Adrenal gland (tissue), 12 donors: Measurements from ENCODE around the gene BCL2L13. TPM values are rescaled to one million over a fixed set of nuclear protein-coding genes. Genes with fewer than 3 reads are reported as not detected.
A peak's percentile ranks its signal among the peaks of the same experiment; 100 is the strongest.
"Not testable (repeated sequence)": the region's sequence is repeated elsewhere in the genome, so short reads cannot be mapped to it uniquely, and the experiment has no call there.

Experiments
- DNase-seq, 7 donors: peaks; one replicate each; pipeline ENCODE4 v3.0.0-alpha.2; 2019 to 2020
- H3K27ac ChIP-seq, 5 donors: fragments of 200-600 bp; sonication (generic) in 4 of 5; 1 replicate in 3 of 5; 2 replicates in 2 of 5; pipeline versions ENCODE4 v1.5.1 to v1.8.0; 2016 to 2020; ENCODE audit warnings: mild to moderate bottlenecking in 1 of 5
- H3K27me3 ChIP-seq: fragments of 200-600 bp; 2 replicates; pipeline ENCODE4 v1.8.0; 2021
- H3K36me3 ChIP-seq, 2 donors: fragments of 200-600 bp; replicated peaks in 1 of 2; 1 replicate in 1 of 2; 2 replicates in 1 of 2; pipeline versions ENCODE4 v1.5.1 to v1.8.0; 2018 to 2022
- H3K4me1 ChIP-seq, 2 donors: fragments of 200-600 bp; replicated peaks in 1 of 2; 1 replicate in 1 of 2; 2 replicates in 1 of 2; pipeline versions ENCODE4 v1.5.1 to v1.8.0; 2018 to 2021
- H3K4me3 ChIP-seq, 4 donors: fragments of 200-600 bp; sonication (generic) in 3 of 4; one replicate each; pipeline ENCODE4 v1.5.1; 2016 to 2018
- H3K9me3 ChIP-seq, 3 donors: fragments of 200-600 bp; sonication (generic) in 1 of 3; replicated peaks in 1 of 3; 1 replicate in 2 of 3; 2 replicates in 1 of 3; pipeline versions ENCODE4 v1.5.1 to v1.8.0; 2016 to 2021
- POLR2A ChIP-seq, 2 donors: fragments of 450-650 bp; IDR thresholded peaks; one replicate each; pipeline ENCODE4 v1.6.1; 2017; ENCODE audit warnings: antibody characterized with exemption in 2 of 2, mild to moderate bottlenecking in 2 of 2, moderate library complexity in 1 of 2
- WGBS, 4 donors: extraction: QIAGEN DNeasy Blood & Tissue Kit in 2 of 4; methylation state at CpG; one replicate each; pipeline versions ENCODE4 v1.1.5 to v1.1.7; 2013 to 2017; 5-methylcytosine and 5-hydroxymethylcytosine counted together
- intact Hi-C, 2 donors: fragments of 100-400 bp; cut with DNase I; formaldehyde crosslinking; loops; one replicate each; pipeline versions ENCODE4 v1.14.1 to v1.15.0; 2022 to 2023
- polyA plus RNA-seq, 3 donors: library from polyadenylated mRNA; stranded (reverse); fragments of 200-250 nt in 2 of 3; fragments of 350-450 nt in 1 of 3; fragmentation: Illumina TruSeq in 1 of 3; extraction: RNeasy Lipid Tissue Mini Kit (QIAGEN cat#74804) in 1 of 3; gene quantifications; one replicate each; pipeline ENCODE4 v1.2.3, GENCODE V29; 2013 to 2014
- total RNA-seq, 9 donors: library from RNA; depleted of rRNA in 4 of 9; stranded (reverse); fragments of >200 nt in 4 of 9; fragments of 120-200 nt in 1 of 9; fragmentation: NEBNext Ultra II Directional in 1 of 9; extraction: Animal tissue kit (Norgen Biotek cat#: 25700) in 1 of 9; gene quantifications; one replicate each; pipeline versions ENCODE4 v1.1.0 to v1.2.4, GENCODE V29; 2013 to 2023
- TF ChIP-seq, protein P1 (sequence below), 6 experiments: fragments of 450-650 bp in 4 of 6; fragments of 200-600 bp in 2 of 6; sonication (generic) in 1 of 6; IDR thresholded peaks; 1 replicate in 5 of 6; 2 replicates in 1 of 6; pipeline versions ENCODE4 v1.5.1 to v1.8.0; 2016 to 2021; ENCODE audit warnings: antibody characterized with exemption in 6 of 6, mild to moderate bottlenecking in 2 of 6, moderate library complexity in 1 of 6
- donor health status: healthy with polysubstance abuse.
- donor health status: Bipolar disorder and iron deficiency.
- donor health status: DM: yes; HTN: yes; CAD: no.
- donor health status: DM: no; HTN: no; CAD: no.
- donor health status: DM: no; HTN: no; CAD: no.
- donor health status: DM: yes; HTN: yes; CAD: no.

BCL2L13 gene
- total and polyA plus RNA-seq, 12 donors = 30.9 to 142 (median 94.3) TPM

- peak overlapping the region; percentile 23 to 87 (median 75) for H3K27ac ChIP-seq
- peaks cover 22 to 38% of the 10 kb centered on the region in 2 donors for H3K4me1 ChIP-seq
- TF ChIP-seq, protein P1, sequence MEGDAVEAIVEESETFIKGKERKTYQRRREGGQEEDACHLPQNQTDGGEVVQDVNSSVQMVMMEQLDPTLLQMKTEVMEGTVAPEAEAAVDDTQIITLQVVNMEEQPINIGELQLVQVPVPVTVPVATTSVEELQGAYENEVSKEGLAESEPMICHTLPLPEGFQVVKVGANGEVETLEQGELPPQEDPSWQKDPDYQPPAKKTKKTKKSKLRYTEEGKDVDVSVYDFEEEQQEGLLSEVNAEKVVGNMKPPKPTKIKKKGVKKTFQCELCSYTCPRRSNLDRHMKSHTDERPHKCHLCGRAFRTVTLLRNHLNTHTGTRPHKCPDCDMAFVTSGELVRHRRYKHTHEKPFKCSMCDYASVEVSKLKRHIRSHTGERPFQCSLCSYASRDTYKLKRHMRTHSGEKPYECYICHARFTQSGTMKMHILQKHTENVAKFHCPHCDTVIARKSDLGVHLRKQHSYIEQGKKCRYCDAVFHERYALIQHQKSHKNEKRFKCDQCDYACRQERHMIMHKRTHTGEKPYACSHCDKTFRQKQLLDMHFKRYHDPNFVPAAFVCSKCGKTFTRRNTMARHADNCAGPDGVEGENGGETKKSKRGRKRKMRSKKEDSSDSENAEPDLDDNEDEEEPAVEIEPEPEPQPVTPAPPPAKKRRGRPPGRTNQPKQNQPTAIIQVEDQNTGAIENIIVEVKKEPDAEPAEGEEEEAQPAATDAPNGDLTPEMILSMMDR (IDR thresholded peaks at IDR 0.05) = no peak
- TF ChIP-seq POLR2A (IDR thresholded peaks at IDR 0.05) = no peak
- no peaks in the 10 kb centered on the region for H3K36me3 ChIP-seq
- intact Hi-C loops = loop anchor here in 1 of 2 donors (10.0 kb wide), 1 partner anchor 59 kb away; no protein-coding TSS in a partner anchor
- no peak overlapping the region for H3K4me3 ChIP-seq
- no peaks in the 10 kb centered on the region for H3K27me3 ChIP-seq
- 86 to 93% (median 88%) methylated on average over 3 of the region's 3 CpGs for WGBS, 4 donors
- H3K9me3 ChIP-seq = no peaks in the 10 kb centered on the region
- no peak for DNase-seq
These were observed 4.6 kb upstream of the BCL2L13 start for GRCh38 chr22:17633998-17634323.

GRCh38 chr22:17634696-17635095, 3.9 kb upstream of the BCL2L13 start:
- intact Hi-C loops = loop anchor here in 1 of 2 donors (10.0 kb wide), 1 partner anchor 60 kb away; no protein-coding TSS in a partner anchor
- DNase-seq = peak in 3 of 7 donors; percentile 47 to 62 (median 55)
- no peak for TF ChIP-seq POLR2A (IDR thresholded peaks at IDR 0.05)
- TF ChIP-seq, protein P1 (IDR thresholded peaks at IDR 0.05) = no peak
- Histone ChIP-seq H3K27me3 (no peaks in the 10 kb centered on the region), H3K36me3 (no peaks in the 10 kb centered on the region), H3K27ac (peak overlapping the region in 2 of 5 donors; percentile 75 to 87), H3K4me1 (peaks cover 26 to 35% of the 10 kb centered on the region in 2 donors), H3K4me3 (no peak overlapping the region), H3K9me3 (no peaks in the 10 kb centered on the region)
- WGBS, 4 donors = 71 to 96% (median 84%) methylated on average over 3 of the region's 3 CpGs

- not testable (repeated sequence) for H3K27ac ChIP-seq, H3K36me3 ChIP-seq, DNase-seq, H3K27me3 ChIP-seq, H3K9me3 ChIP-seq, H3K4me3 ChIP-seq
- WGBS, 4 donors = 84 to 96% (median 89%) methylated on average over 10 of the region's 10 CpGs
- intact Hi-C loops = loop anchor here in 1 of 2 donors (10.0 kb wide), 1 partner anchor 62 kb away; no protein-coding TSS in a partner anchor
- peaks cover 29 to 44% of the 10 kb centered on the region in 2 donors for H3K4me1 ChIP-seq
These were observed 1.7 kb upstream of the BCL2L13 start for GRCh38 chr22:17636850-17637249.

GRCh38 chr22:17637490-17638181, 921 bp upstream of the BCL2L13 start:
- Histone ChIP-seq H3K4me3 (peak overlapping the region in 3 of 4 donors; percentile 61 to 99 (median 63)), H3K27ac (peak overlapping the region; percentile 97 to 100 (median 99)), H3K4me1 (peaks cover 26 to 39% of the 10 kb centered on the region in 2 donors), H3K9me3 (no peaks in the 10 kb centered on the region), H3K36me3 (no peaks in the 10 kb centered on the region), H3K27me3 (no peaks in the 10 kb centered on the region)
- intact Hi-C loops = loop anchor here in 1 of 2 donors (10.0 kb wide), 1 partner anchor 63 kb away; no protein-coding TSS in a partner anchor
- no peak for DNase-seq
- no peak for TF ChIP-seq POLR2A (IDR thresholded peaks at IDR 0.05)
- TF ChIP-seq, protein P1 (IDR thresholded peaks at IDR 0.05) = no peak
- WGBS, 4 donors = 48 to 51% (median 50%) methylated on average over 10 of the region's 10 CpGs

DNA sequence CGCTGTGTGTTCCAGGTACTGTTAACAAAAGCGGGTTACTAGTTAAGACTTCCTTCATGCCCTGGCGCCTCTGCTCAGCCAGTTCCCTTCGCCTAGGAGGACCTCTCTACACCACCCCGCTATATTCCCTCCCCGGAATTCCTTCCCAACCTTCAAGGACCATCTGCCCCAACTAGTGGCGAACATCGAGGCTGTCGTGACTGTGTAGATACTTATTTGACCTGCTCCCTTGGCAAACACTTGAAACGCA, 450 bp upstream of the BCL2L13 start:
- intact Hi-C loops = loop anchor here in 1 of 2 donors (10.0 kb wide), 1 partner anchor 63 kb away; no protein-coding TSS in a partner anchor
- H3K9me3 ChIP-seq = no peaks in the 10 kb centered on the region
- no peak for DNase-seq
- H3K4me3 ChIP-seq = peak overlapping the region; percentile 25 to 99 (median 62)
- H3K36me3 ChIP-seq = no peaks in the 10 kb centered on the region
- peak overlapping the region; percentile 97 to 100 (median 99) for H3K27ac ChIP-seq
- no peaks in the 10 kb centered on the region for H3K27me3 ChIP-seq
- TF ChIP-seq, protein P1 (IDR thresholded peaks at IDR 0.05) = no peak
- no peak for TF ChIP-seq POLR2A (IDR thresholded peaks at IDR 0.05)
- peaks cover 21 to 34% of the 10 kb centered on the region in 2 donors for H3K4me1 ChIP-seq
- WGBS, 4 donors = 0 to 2% (median 1%) methylated on average over 10 of the region's 10 CpGs
